GM21390 (cell line): ENCODE data around the gene TMBIM1.
"Not testable (repeated sequence)": the region's sequence is repeated elsewhere in the genome, so short reads cannot be mapped to it uniquely, and the experiment has no call there.

Experiments used
- ATAC-seq: cut with Tn5 transposase; IDR thresholded peaks from one replicate; pipeline ENCODE4 v1.9.1; 2021; ENCODE audit not compliant: unreplicated experiment

The TMBIM1 gene

GRCh38 chr2:218319813-218320365 lies 27.6 kb upstream of the TMBIM1 start:
- no peak for ATAC-seq

DNA sequence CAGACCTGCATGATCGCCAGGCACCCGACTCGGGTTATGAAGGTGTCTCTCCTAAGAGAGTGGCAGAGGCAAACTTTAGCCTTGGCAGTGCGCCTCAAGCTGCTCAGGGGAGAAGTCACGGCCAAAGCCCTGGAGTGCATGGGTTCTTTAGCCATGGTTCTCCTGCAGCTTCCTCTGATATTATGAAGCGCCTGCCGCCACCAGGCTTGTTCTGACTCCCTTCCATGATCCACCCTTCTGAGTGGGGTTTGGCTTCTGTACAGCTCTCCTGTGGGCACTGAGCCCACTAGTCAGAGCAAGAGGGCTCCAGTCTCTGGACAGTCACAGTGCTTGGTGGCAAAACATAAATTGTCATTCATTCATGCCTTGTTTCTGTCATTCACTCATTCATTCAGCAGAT lies 25.9 kb upstream of the TMBIM1 start:
- ATAC-seq: no peak

- no peak for ATAC-seq
Measured at GRCh38 chr2:218317835-218318234, 25.5 kb upstream of the TMBIM1 start.

GRCh38 chr2:218317303-218317630 lies 25.0 kb upstream of the TMBIM1 start:
- no peak for ATAC-seq

DNA sequence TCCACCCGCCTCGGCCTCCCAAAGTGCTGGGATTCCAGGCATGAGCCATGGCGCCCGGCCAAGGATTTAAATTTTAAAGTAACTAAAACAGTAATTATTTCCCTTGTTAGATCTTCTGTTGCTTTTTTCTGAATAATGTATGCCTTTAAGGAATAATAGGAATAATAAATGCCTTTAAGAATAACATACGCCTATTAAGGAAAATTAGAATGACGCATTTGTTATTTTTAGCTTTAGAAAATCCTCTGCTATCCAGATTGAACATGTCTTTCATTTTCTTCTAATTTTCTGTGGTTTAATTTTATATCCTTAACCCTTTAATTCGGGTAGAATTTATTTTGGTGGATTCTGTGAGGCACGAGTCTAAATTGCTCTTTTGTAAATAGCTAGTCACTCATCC lies 23.1 kb upstream of the TMBIM1 start:
- no peak for ATAC-seq

GRCh38 chr2:218314764-218315163 lies 22.5 kb upstream of the TMBIM1 start:
- not testable (repeated sequence) for ATAC-seq

DNA sequence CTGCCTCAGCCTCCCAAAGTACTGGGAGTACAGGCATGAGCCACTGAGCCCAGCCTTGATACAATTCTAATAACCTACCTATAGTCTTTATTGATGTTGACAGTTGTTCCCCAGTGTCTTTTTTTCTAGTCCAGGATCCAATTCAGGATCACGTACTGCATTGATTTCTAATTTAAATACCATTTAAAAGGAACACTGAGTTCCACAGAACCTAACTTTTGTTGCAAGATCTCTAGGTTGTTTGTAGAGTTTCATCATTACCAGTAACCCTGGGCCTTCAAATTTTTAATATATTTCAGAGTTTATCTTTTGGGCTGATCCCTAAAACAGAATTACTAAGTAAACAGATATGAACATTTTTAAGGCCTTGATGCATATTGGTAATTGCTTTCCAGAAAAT lies 21.1 kb upstream of the TMBIM1 start:
- ATAC-seq: no peak

DNA sequence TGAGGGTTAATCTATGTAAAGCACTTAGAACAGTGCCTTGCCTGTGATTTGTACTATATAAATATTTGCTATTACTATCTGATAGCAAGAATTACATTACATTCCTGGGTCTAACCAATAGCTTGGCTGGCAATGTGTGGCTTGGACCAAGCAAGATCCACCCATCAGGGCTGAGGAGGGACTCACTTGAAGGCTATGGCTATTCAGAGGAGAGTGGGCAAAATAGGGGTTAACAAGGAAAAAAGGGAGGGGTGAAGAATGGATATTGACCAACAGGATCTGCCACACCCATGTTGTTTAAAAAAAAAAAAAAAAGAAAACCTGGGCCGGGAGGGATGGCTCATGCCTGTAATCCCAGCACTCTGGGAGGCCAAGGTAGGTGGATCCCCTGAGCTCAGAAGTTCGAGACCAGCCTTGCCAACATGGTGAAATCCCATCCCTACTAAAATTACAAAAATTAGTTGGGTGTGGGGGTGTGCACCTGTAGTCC lies 20.0 kb upstream of the TMBIM1 start:
- ATAC-seq: no peak

DNA sequence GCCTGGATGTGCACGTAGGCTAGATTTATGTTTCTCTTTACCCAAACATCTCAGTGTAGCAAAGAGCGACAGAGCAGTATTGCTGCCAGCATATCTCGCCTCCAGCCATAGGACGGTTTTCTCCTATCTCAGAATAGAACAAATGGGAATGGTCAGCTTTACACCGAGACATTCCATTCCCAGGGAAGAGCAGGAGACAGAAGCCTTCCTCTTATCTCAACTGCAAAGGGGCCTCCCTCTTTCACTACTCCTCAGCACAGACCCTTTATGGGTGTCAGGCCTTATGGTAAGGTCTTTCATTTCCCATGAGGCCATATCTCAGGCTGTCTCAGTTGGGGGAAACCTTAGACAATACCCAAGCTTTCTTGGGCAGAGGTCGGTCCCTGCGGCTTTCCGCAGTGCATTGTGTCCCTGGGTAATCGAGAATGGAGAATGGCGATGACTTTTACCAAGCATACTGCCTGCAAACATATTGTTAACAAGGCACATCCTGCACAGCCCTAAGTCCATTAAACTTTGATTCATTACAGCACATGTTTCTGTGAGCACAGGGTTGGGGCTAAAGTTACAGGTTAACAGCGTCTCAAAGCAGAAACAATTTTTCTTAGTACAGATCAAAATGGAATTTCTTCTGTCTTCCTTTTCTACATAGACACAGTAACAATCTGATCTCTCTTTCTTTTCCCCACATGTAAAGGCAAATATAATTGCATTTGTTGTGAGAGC lies 19.4 kb upstream of the TMBIM1 start:
- not testable (repeated sequence) for ATAC-seq

DNA sequence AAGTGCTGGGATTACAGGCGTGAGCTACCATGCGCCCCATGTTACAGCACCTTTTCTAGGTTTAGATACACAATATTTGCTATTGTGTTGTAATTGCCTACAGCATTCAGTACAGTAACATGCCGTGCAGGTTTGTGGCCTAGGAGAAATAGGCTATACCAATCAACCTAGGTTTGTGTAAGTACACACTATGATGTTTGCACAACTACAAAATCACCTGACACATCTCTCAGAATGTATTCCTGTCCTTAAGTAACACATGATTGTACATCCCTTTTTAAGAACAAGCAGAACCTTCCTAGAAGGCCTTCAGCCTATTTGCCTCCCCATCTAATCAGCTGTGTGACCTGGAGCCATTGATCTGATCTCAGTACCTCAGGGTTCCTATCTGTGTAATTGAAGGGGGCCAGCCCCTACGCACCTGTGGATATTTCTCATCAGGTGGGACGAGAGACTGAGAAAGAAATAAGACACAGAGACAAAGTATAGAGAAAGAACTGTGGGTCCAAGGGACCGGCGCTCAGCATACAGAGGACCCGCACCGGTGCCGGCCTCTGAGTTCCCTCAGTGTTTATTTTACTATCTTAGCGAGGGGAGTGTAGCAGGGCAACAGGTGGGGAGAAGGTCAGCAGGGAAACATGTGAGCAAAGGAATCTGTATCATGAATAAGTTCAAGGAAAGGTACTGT lies 18.7 kb upstream of the TMBIM1 start:
- no peak for ATAC-seq

GRCh38 chr2:218307415-218308090 lies 15.2 kb upstream of the TMBIM1 start:
- ATAC-seq: no peak

GRCh38 chr2:218306184-218306920 lies 14.0 kb upstream of the TMBIM1 start:
- ATAC-seq: no peak

GRCh38 chr2:218305383-218305782 lies 13.1 kb upstream of the TMBIM1 start:
- ATAC-seq: no peak

DNA sequence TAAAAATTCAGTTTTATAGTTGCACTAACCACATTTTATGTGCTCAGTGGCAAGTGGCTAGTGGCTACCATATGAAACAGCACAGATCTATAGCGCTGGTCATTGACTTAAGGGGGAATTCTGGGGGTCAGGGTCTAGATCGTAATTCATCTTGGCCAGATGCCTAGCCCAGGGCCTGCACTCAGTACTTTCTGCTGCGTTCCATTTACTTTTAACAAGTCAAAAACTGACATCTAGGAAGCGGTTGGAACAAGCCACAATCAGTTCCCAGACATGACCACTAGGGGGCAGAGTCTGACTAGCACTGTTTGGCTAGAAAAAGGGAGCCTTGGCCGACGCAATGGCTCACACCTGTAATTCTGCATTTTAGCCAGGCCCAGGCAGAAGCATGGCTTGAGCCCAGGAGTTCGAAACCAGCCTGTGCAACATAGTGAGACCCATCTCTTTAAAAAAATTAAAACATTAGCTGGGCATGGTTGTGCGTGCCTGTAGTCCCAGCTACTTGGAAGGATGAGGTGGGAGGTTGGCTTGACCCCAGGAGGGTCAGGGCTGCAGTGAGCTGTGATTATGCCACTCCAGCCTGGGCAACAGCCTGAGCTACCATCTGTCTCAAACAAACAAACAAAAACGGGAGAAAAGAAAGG lies 9.0 kb upstream of the TMBIM1 start:
- peak; percentile 75 for ATAC-seq

GRCh38 chr2:218300141-218300540 lies 7.8 kb upstream of the TMBIM1 start:
- no peak for ATAC-seq

DNA sequence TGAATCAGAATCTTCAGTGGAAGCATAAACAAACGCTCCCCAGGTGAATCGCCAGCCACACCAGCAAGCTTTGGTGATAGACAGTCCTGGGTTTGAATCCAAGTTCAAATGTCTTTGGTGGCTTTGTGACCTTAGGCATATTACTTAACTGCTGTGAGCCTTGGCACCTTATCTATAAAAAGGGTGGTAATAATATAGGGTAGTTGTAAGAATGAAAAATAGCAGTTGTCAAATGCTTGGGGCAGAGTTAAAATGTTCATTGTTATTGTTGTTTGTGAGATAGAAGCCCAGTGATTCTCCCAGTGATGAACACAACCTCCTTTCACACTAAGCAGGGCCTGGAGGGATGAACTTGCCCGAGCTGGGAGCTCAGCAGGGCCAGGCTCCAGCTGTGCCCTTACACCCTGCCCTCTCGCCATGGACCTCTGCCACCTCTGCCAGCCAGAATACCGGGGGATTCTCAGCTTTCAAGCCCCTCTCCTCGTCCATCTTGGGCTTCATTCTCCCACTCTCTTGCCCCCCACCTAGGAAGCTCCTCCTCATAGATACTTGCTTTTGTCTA lies 6.1 kb upstream of the TMBIM1 start:
- no peak for ATAC-seq

DNA sequence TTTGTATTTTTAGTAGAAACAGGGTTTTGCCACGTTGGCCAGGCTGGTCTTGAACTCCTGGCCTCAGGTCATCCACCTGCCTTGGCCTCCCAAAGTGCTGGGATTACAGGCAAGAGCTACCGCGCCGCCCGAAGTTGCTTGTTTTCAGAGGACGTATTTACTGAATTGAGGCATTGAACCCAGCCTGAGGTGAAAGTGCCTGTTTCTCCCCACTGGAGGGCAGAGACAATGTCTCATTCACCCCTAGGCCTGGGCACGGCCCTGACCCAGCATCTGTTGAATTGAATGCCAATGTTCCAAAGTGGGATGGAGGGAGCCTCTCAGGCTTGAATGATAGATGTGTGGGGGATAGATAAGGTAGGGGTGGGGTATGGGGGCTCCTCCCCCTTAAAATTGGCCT lies 4.5 kb upstream of the TMBIM1 start:
- no peak for ATAC-seq

DNA sequence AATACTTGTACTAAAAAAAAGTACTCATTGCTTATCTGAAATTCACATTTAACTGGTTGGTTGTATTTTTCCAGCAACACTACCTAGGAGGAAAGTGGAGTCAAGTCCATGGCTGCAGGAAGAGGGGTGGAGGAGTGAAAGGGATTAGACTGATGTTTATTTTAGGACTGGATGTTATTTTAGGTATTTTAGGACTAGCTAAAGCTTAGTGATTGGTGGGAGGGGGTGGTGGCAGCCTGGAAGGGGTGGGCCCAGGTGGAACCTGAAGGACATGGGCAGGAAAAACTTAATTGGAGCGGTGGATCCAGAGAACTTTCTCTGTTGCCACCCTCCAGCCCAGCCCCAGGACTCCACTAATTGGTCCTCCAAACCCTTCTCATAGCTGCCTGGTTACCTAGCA lies 3.9 kb upstream of the TMBIM1 start:
- ATAC-seq: no peak

DNA sequence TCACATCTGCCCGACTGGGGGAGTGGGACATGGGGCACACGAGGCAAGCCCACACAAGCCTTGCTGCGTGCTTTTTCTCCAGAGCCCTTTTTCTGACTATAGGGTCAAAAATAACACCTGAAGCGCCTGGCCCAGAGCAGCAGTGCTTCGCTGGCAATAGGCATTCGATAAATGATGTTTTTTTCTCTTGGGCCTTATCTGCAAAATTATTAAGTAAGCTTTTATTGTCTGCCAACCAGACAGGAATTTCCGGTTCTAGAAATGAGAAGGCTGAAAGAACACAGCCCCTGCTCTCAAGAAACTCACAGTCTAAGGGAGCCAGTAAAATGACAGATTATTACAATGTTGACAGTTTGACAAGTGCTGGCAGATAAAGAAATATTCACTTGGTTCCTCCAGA lies 2.7 kb upstream of the TMBIM1 start:
- no peak for ATAC-seq

- ATAC-seq: no peak
Measured at GRCh38 chr2:218294430-218295022, 2.2 kb upstream of the TMBIM1 start.
